HEK293 (cell line): ENCODE data around the gene ANO8.

Source experiments
- CTCF ChIA-PET: fragments of 350-600 bp; formaldehyde crosslinking; extraction: SDS; loops from one replicate; lab custom pipeline; 2021; ENCODE audit warnings: antibody characterized with exemption; lab: Yijun Ruan, JAX
- POLR2A ChIA-PET: fragments of 300-600 bp; formaldehyde crosslinking; extraction: SDS; loops from one replicate; lab custom pipeline; 2020; ENCODE audit warnings: antibody characterized with exemption, inconsistent platforms; lab: Yijun Ruan, JAX
- H3K27ac ChIP-seq: fragments of 200-500 bp; sonication (Bioruptor generic); 2 replicates; pipeline ENCODE4 v1.5.1; 2014; ENCODE audit warnings: low read depth, low read length, control low read depth, inconsistent platforms; ENCODE audit errors: extremely low read depth
- H3K36me3 ChIP-seq, 2 experiments: fragments of 200-500 bp in 1 of 2; sonication (Bioruptor generic) in 1 of 2; 1 replicate in 1 of 2; 2 replicates in 1 of 2; pipeline ENCODE4 v1.5.1; 2014 to 2017; ENCODE audit warnings: inconsistent platforms in 2 of 2, low read length in 2 of 2; ENCODE audit not compliant: control insufficient read depth in 2 of 2, insufficient read depth in 1 of 2
- H3K4me1 ChIP-seq: fragments of 200-500 bp; sonication (Bioruptor generic); 2 replicates; pipeline ENCODE4 v1.5.1; 2014; ENCODE audit warnings: mild to moderate bottlenecking, low read length, inconsistent platforms; ENCODE audit not compliant: control insufficient read depth, insufficient read depth
- H3K4me3 ChIP-seq: 2 replicates; pipeline ENCODE4 v1.5.1; 2011; ENCODE audit warnings: low read depth, mild to moderate bottlenecking, control low read depth, low read length, moderate library complexity
- H3K9me3 ChIP-seq: fragments of 200-500 bp; sonication (Bioruptor generic); 2 replicates; pipeline ENCODE4 v1.5.1; 2014; ENCODE audit warnings: low read depth, low read length, inconsistent platforms; ENCODE audit not compliant: control insufficient read depth, insufficient read depth
- BCL11B ChIP-seq: fragments of 450-650 bp; formaldehyde crosslinking; IDR thresholded peaks from 2 replicates; pipeline ENCODE4 v1.5.1; 2016; ENCODE audit warnings: low read depth, missing biosample characterization, missing genetic modification characterization
- CTCF ChIP-seq: fragments of 450-650 bp; formaldehyde crosslinking; IDR thresholded peaks from 2 replicates; pipeline ENCODE4 v1.5.1; 2016; ENCODE audit warnings: missing biosample characterization, missing genetic modification characterization
- HIC1 ChIP-seq: fragments of 450-650 bp; formaldehyde crosslinking; IDR thresholded peaks from 2 replicates; pipeline ENCODE4 v1.5.1; 2016; ENCODE audit warnings: missing biosample characterization, missing genetic modification characterization
- IKZF3 ChIP-seq: fragments of 450-650 bp; IDR thresholded peaks from 2 replicates; pipeline ENCODE4 v1.5.0; 2018; ENCODE audit warnings: missing biosample characterization, mild to moderate bottlenecking, missing genetic modification characterization, moderate library complexity
- MYNN ChIP-seq: fragments of 450-650 bp; formaldehyde crosslinking; IDR thresholded peaks from 2 replicates; pipeline ENCODE4 v1.5.1; 2016; ENCODE audit warnings: missing biosample characterization, missing genetic modification characterization, borderline replicate concordance
- OSR2 ChIP-seq: fragments of 450-650 bp; formaldehyde crosslinking; IDR thresholded peaks from 2 replicates; pipeline ENCODE4 v1.5.1; 2016; ENCODE audit warnings: missing biosample characterization, missing genetic modification characterization
- PATZ1 ChIP-seq: fragments of 450-650 bp; formaldehyde crosslinking; IDR thresholded peaks from 2 replicates; pipeline ENCODE4 v1.5.1; 2016; ENCODE audit warnings: missing biosample characterization, missing genetic modification characterization
- PRDM1 ChIP-seq: fragments of 450-650 bp; formaldehyde crosslinking; IDR thresholded peaks from 2 replicates; pipeline ENCODE4; 2016; ENCODE audit warnings: missing biosample characterization, missing genetic modification characterization
- YY2 ChIP-seq: fragments of 450-650 bp; formaldehyde crosslinking; IDR thresholded peaks from 2 replicates; pipeline ENCODE4 v1.5.1; 2016; ENCODE audit warnings: missing biosample characterization, missing genetic modification characterization
- ZBTB49 ChIP-seq: fragments of 450-650 bp; formaldehyde crosslinking; IDR thresholded peaks from 2 replicates; pipeline ENCODE4 v1.5.1; 2016; ENCODE audit warnings: missing biosample characterization, missing genetic modification characterization, low read depth
- ZNF214 ChIP-seq: fragments of 450-650 bp; formaldehyde crosslinking; IDR thresholded peaks from 2 replicates; pipeline ENCODE4 v1.5.1; 2017; ENCODE audit warnings: missing biosample characterization, mild to moderate bottlenecking, missing genetic modification characterization, borderline replicate concordance
- ZNF302 ChIP-seq: fragments of 450-650 bp; formaldehyde crosslinking; IDR thresholded peaks from 2 replicates; pipeline ENCODE4 v1.5.1; 2016; ENCODE audit warnings: missing biosample characterization, missing genetic modification characterization, low read depth
- ZNF311 ChIP-seq: fragments of 450-650 bp; formaldehyde crosslinking; IDR thresholded peaks from 2 replicates; pipeline ENCODE4 v1.5.1; 2017; ENCODE audit warnings: missing biosample characterization, missing genetic modification characterization, borderline replicate concordance
- ZNF391 ChIP-seq: fragments of 450-650 bp; formaldehyde crosslinking; IDR thresholded peaks from 2 replicates; pipeline ENCODE4 v1.5.1; 2016; ENCODE audit warnings: low read depth, missing biosample characterization, missing genetic modification characterization, borderline replicate concordance
- ZNF473 ChIP-seq: fragments of 450-650 bp; formaldehyde crosslinking; IDR thresholded peaks from 2 replicates; pipeline ENCODE4 v1.5.1; 2017; ENCODE audit warnings: missing biosample characterization, missing genetic modification characterization
- ZNF510 ChIP-seq: fragments of 450-650 bp; formaldehyde crosslinking; IDR thresholded peaks from 2 replicates; pipeline ENCODE4 v1.5.1; 2018; ENCODE audit warnings: mild to moderate bottlenecking, missing genetic modification characterization, missing biosample characterization; ENCODE audit not compliant: insufficient replicate concordance
- ZNF621 ChIP-seq: fragments of 450-650 bp; formaldehyde crosslinking; IDR thresholded peaks from 2 replicates; pipeline ENCODE4 v1.5.1; 2017; ENCODE audit warnings: missing biosample characterization, missing genetic modification characterization
- ZNF692 ChIP-seq: fragments of 450-650 bp; formaldehyde crosslinking; IDR thresholded peaks from 2 replicates; pipeline ENCODE4 v1.5.1; 2016; ENCODE audit warnings: missing biosample characterization, missing genetic modification characterization
- ZNF776 ChIP-seq: fragments of 450-650 bp; formaldehyde crosslinking; IDR thresholded peaks from 2 replicates; pipeline ENCODE4 v1.5.0; 2017; ENCODE audit warnings: missing biosample characterization, missing genetic modification characterization, borderline replicate concordance
- ZNF785 ChIP-seq: fragments of 450-650 bp; formaldehyde crosslinking; IDR thresholded peaks from 2 replicates; pipeline ENCODE4 v1.5.1; 2016; ENCODE audit warnings: missing biosample characterization, missing genetic modification characterization
- ZNF830 ChIP-seq: fragments of 450-650 bp; IDR thresholded peaks from 2 replicates; pipeline ENCODE4 v1.5.0; 2018; ENCODE audit warnings: missing biosample characterization, missing genetic modification characterization, low read depth, mild to moderate bottlenecking, moderate library complexity
- ZSCAN4 ChIP-seq: fragments of 450-650 bp; formaldehyde crosslinking; IDR thresholded peaks from 2 replicates; pipeline ENCODE4 v1.5.1; 2017; ENCODE audit warnings: missing biosample characterization, missing genetic modification characterization

ANO8 gene

GRCh38 chr19:17279436-17279835 lies 55.2 kb downstream of the ANO8 start:
- H3K9me3 ChIP-seq: no peaks in the 10 kb centered on the region
- CTCF ChIA-PET: interaction anchor here (0.6 to 1.8 kb wide), 2 partner anchors 211 to 487 kb away, joined by 4 to 7 read pairs; no protein-coding TSS in a partner anchor
- H3K36me3 ChIP-seq: peaks cover 12 to 39% of the 10 kb centered on the region in 2 experiments; a peak in 2 of 3 replicates
- no peaks in the 10 kb centered on the region for H3K4me1 ChIP-seq
- no peak overlapping the region for H3K4me3 ChIP-seq
- POLR2A ChIA-PET: interaction anchor here (1.0 to 1.1 kb wide), 2 partner anchors 11 to 12 kb away, joined by 3 to 4 read pairs; partner anchors contain the start of gene BABAM1
- no peak overlapping the region for H3K27ac ChIP-seq
- TF ChIP-seq ZNF510 (tag by site-specific recombination) (no peak), ZNF311 (tag by site-specific recombination) (no peak), ZBTB49 (no peak), ZNF785 (tag by site-specific recombination) (no peak), YY2 (tag by site-specific recombination) (no peak), IKZF3 (tag by site-specific recombination) (no peak), ZNF830 (tag by site-specific recombination) (no peak), ZSCAN4 (tag by site-specific recombination) (no peak), ZNF214 (no peak), OSR2 (tag by site-specific recombination) (no peak), ZNF391 (no peak)

- no peak overlapping the region for H3K4me3 ChIP-seq
- CTCF ChIA-PET: no interaction called here
- H3K36me3 ChIP-seq: peaks cover 27 to 65% of the 10 kb centered on the region in 2 experiments
- H3K9me3 ChIP-seq: no peaks in the 10 kb centered on the region
- H3K27ac ChIP-seq: no peak overlapping the region
- POLR2A ChIA-PET: interaction anchor here (2.1 kb wide), 1 partner anchor 9 kb away, joined by 5 read pairs; no protein-coding TSS in a partner anchor
- H3K4me1 ChIP-seq: no peaks in the 10 kb centered on the region
- TF ChIP-seq HIC1 (tag by site-specific recombination): no peak
- TF ChIP-seq PATZ1 (tag by site-specific recombination): no peak
- TF ChIP-seq CTCF: no peak
- TF ChIP-seq ZNF473: no peak
- TF ChIP-seq ZNF776 (tag by site-specific recombination): no peak
- TF ChIP-seq PRDM1: no peak
- TF ChIP-seq MYNN (tag by site-specific recombination): no peak
- no peak for TF ChIP-seq BCL11B (tag by site-specific recombination)
- no peak for TF ChIP-seq ZNF621 (tag by site-specific recombination)
- no peak for TF ChIP-seq ZNF391
- no peak for TF ChIP-seq ZNF302
- TF ChIP-seq ZNF830 (tag by site-specific recombination): no peak
- TF ChIP-seq ZNF692 (tag by site-specific recombination): no peak
Observed at GRCh38 chr19:17275441-17276175, 59.0 kb downstream of the ANO8 start.
